GM19395 (cell line): Measurements from ENCODE around the gene EYA4.
"Not testable (repeated sequence)": the region's sequence is repeated elsewhere in the genome, so short reads cannot be mapped to it uniquely, and the experiment has no call there.

Source experiments
- ATAC-seq: cut with Tn5 transposase; IDR thresholded peaks from one replicate; pipeline ENCODE4 v1.9.1; 2021; ENCODE audit warnings: mild to moderate bottlenecking, moderate library complexity; ENCODE audit not compliant: unreplicated experiment

EYA4 gene

DNA sequence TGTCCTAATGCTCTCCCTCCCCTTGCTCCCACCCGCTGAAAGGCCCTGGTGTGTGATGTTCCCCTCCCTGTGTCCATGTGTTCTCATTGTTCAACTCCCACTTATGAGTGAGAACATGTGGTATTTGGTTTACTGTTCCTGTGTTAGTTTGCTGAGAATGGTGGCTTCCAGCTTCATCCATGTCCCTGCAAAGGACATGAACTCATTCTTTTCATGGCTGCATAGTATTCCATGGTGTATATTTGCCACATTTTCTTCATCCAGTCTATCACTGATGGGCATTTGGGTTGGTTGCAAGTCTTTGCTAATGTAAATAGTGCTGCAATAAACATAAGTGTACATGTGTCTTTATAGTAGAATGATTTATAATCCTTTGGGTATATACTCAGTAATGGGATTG is 313.0 kb downstream of the EYA4 start:
- ATAC-seq, result not testable (repeated sequence)

DNA sequence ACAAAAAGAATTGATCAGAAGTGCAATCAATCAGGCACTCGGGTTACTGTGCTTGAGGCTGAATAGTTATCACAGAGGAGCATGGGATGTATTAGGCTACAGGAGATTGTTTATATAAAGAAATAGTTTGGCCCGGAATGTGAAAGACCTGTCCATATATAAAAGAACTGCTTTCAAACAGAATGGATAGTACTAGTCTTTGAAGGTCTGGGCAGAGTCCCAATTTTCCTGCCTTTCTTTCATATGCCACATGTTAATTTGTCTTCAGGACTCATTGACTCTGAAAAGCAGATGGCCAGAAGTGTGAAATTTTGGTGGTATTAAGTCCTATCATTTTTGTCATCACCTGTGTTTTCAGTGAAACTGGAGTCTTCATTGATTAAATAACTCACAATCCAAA is 314.5 kb downstream of the EYA4 start:
- no peak for ATAC-seq

DNA sequence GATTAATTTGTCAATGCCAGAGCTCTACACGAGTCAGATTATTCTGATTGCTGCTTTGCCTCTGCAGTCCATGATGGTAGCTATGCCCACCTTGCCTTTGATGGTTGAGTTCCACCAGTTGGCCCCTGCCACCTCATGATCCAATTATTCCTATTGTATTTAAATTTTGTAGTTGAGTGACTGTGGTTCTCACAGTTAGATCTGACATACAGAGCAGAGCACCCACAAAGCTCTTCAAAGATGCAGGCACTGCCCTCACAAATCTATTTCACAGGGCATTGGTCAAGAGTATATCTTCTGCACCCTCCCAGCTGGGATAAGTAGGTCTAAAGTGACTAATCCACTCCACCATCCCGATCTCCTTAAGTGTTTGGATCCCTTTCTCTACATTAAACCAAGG is 318.8 kb downstream of the EYA4 start:
- ATAC-seq, result no peak

DNA sequence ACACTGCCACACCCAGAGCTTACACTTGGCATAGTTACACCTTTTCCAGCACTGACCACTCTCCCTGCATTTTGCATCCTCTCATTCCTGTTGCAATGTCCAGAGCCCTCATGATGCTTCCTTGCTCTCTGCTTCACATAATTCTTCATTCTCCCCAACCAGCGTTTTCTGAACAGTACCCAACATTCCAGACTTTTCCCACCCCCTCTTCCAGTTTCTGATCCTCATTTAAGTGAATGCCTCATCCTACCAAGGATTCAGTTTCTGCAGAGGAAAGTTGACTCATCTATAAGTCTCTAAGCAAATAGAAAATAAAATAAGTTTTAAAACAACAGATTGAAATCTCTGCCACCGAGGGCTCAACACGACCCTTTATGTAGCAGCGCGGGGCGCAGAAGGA is 326.5 kb downstream of the EYA4 start:
- ATAC-seq, result no peak

DNA sequence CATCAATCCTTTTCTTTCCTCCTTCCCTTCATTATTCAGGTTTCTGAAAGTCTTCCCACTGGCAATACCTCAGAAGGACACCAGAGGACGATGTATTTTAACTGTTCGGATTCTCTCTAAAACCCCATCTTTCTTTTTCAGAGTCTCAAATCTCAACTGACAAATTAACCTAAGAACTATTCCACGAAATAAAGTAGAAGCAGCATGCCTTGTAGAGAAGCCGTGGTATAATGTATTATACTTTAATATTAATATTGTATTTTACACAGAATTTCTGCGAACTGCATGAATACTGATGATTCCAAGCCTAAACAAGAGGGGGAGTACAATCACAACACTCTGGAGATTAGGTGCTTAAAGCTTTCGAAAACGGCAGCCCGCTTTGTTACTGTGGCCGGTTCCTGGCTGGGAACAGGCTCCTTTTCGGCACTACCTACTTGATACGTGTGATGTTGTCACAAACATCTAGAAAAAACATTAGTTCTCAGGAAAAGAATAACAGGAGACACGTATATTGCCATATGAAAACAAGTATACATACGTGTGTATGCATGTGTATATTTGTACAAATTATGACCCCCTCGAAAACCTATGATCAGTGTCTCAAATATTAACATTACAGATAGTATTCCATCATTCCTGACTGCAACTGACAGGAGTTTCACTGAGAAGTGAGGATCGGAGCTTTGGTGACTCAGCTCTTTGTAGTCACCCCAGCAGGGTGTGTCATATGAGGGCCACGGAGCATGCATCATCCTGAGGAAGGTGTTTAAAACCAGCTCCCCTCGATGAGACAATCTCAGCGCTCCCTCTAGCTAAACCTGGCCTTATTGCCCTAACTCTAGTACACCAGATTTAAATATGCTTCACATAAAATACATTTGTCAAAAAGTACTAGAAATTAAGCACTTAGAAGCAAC is 328.1 kb downstream of the EYA4 start:
- ATAC-seq, result peak; percentile 77

DNA sequence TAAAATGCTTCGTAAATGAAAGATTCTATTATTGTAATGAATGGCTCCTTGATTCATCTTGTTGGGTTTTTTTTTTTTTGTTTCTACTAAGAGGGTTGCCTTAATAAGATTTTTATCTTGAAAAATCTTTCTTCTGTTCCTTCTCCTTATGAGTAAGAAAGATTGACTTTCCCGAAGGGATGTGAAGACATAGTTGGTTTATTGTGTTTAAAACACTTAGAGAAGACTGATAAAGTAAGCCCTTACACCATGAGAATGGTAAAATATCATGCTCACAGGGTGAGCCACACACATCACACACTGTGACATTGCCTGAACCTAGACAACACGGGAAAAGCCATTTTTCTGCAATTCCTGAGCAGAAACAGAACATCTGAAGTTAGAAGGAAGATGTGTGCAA is 330.5 kb downstream of the EYA4 start:
- ATAC-seq, result no peak

DNA sequence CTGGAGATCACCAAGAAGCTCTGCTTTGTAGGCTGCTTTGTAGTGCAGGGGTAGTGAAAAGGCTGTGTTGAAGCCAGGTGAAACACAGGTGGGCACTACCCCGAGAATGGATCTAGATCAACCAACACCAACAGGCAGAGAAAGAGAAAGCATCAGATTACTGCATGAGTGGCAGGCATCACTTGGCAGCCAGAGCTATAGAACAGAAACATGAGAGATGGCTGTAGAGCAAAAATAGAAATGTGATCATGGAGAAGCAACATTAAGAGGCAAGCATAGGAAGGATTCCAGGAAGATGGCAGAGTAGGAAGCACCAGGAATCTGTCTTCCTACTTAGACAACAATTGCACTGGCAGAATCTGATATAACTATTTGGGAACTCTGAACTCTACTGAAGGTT is 336.7 kb downstream of the EYA4 start:
- no peak for ATAC-seq
